ENCODE results near the gene GALNT9. TPM values are rescaled to one million over a fixed set of nuclear protein-coding genes. Genes with fewer than 3 reads are reported as not detected.
"Not testable (repeated sequence)": the region's sequence is repeated elsewhere in the genome, so short reads cannot be mapped to it uniquely, and the experiment has no call there.

Gene GALNT9
- total RNA-seq = not detected
- polyA plus RNA-seq = not detected
- not detected for total RNA-seq

DNA sequence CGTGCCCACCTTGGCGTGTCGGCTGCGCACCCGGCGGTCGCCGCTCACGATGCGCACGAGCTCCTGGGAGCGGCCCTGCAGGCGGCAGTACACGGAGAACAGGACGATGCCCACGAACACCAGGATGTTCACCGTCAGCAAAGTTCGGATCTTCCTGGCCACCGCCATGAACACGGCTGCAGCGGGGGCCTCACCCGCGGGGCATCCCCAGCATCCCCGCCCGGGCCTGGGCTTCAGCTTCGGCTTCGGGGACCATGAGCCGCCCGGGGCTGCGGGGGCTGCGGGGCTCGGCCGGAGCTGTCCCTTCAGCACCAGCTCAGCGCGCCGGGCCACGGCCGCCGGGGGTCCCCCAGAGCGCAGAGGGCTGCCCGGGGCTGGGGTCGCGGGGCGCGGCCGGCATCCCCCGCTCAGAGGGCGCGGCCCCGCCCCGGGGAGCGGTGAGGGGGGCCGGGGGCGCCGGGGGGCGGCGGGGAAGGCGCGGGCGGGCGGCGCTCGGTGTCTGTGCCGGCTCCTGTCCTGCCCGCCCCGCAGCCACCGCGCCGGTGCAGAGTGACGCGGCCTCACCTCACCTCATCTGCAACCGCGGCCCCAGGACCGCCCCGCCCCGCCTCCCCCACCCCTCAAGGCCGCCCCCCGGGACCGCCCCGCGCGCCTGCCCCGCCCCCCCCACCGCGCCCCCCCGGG lies at the start of gene GALNT9:
TSS of gene GALNT9 (minus strand) at position 554 of the 684 bp plus-strand sequence. CDS start at position 168, 386 bp downstream.
- peak; percentile 36 for ATAC-seq
- Histone ChIP-seq H3K4me1 (ENCODE audit: control insufficient read depth in 2 of 2, insufficient read depth in 2 of 2, low read length in 2 of 2) (peaks cover 0 to 6% of the 10 kb centered on the region in 2 donors), H3K36me3 (ENCODE audit: control insufficient read depth in 2 of 3, insufficient read depth in 3 of 3, low read length in 3 of 3) (no peaks in the 10 kb centered on the region), H3K27me3 (ENCODE audit: control insufficient read depth in 2 of 2, insufficient read depth in 2 of 2, low read length in 2 of 2) (peaks cover 0 to 14% of the 10 kb centered on the region in 2 donors), H3K9me3 (ENCODE audit: control insufficient read depth in 2 of 3, low read length in 3 of 3) (no peaks in the 10 kb centered on the region), H3K4me3 (ENCODE audit: low read length) (no peak within 1 kb of the TSS), H3K27ac (ENCODE audit: low read depth, low read length) (no peak within 1 kb of the TSS)
- no peak within 1 kb of the TSS for H3K27ac Mint-ChIP-seq
- CTCF ChIA-PET = no interaction called here
- intact Hi-C loops (cut with micrococcal nuclease) = no loop called here
- peaks cover 0 to 28% (median 12%) of the 10 kb centered on the region in 7 donors for H3K4me1 Mint-ChIP-seq
- H3K9me3 Mint-ChIP-seq = peaks cover 0 to 11% (median 2%) of the 10 kb centered on the region in 11 donors
- H3K4me3 Mint-ChIP-seq = peak within 1 kb of the TSS in 5 of 10 donors; percentile 3 to 59 (median 26)
- peaks cover 31 to 40% (median 38%) of the 10 kb centered on the region in 5 donors for H3K27me3 Mint-ChIP-seq
- peaks cover 0 to 4% (median 4%) of the 10 kb centered on the region in 5 donors for H3K36me3 Mint-ChIP-seq
- POLR2A ChIA-PET = interaction anchor here (1.4 kb wide), 1 partner anchor 31 kb away, joined by 3 read pairs; no protein-coding TSS in a partner anchor
- peak in 3 of 9 donors; percentile 9 to 20 (median 20) for DNase-seq

DNA sequence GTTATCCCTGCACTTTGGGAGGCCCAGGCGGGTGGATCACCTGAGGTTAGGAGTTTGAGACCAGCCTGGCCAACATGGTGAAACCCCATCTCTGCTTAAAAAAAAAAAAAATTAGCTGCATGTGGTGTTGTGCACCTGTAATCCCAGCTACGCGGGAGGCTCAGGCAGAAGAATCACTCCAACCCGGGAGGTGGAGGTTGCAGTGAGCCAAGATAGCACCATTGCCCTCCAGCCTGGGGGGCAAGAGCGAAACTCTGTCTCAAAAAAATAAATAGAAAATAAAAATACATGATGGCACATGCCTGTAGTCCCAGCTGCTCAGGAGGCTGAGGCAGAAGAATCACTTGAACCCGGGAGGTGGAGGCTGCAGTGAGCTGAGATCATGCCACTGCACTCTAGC lies 49.7 kb upstream of the GALNT9 start:
- H3K27me3 ChIP-seq (ENCODE audit: control insufficient read depth in 2 of 2, insufficient read depth in 2 of 2, low read length in 2 of 2); H3K9me3 ChIP-seq (ENCODE audit: control insufficient read depth in 2 of 3, low read length in 3 of 3); H3K36me3 ChIP-seq (ENCODE audit: control insufficient read depth in 2 of 3, insufficient read depth in 3 of 3, low read length in 3 of 3); H3K27ac ChIP-seq (ENCODE audit: low read depth, low read length); H3K9me3 Mint-ChIP-seq; H3K4me3 ChIP-seq (ENCODE audit: low read length); H3K4me1 ChIP-seq (ENCODE audit: control insufficient read depth in 2 of 2, insufficient read depth in 2 of 2, low read length in 2 of 2); H3K27ac Mint-ChIP-seq; ATAC-seq; intact Hi-C loops (cut with micrococcal nuclease); H3K36me3 Mint-ChIP-seq; DNase-seq; POLR2A ChIA-PET; H3K4me3 Mint-ChIP-seq; H3K4me1 Mint-ChIP-seq: not testable (repeated sequence)
- peaks cover 17 to 38% (median 31%) of the 10 kb centered on the region in 5 donors for H3K27me3 Mint-ChIP-seq
- CTCF ChIA-PET = interaction anchor here (0.9 kb wide), 1 partner anchor 148 kb away, joined by 3 read pairs; no protein-coding TSS in a partner anchor

DNA sequence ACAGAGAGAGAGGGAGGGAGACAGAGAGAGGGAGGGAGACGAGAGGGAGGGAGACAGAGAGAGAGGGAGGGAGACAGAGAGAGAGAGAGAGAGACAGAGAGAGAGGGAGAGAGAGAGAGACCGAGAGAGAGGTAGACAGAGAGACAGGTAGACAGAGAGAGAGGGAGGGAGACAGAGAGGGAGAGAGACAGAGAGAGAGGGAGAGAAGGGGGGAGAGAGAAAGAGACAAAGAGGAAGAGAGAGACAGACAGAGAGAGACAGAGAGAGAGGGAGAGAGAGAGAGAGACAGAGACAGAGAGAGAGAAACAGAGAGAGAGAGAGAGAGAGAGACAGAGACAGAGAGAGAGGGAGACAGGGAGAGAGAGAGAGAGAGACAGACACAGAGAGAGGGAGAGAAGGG lies 47.8 kb upstream of the GALNT9 start:
- no peak overlapping the region for H3K27ac ChIP-seq (ENCODE audit: low read depth, low read length)
- Mint-ChIP-seq H3K36me3 (no peaks in the 10 kb centered on the region), H3K9me3 (peaks cover 0 to 2% (median 0%) of the 10 kb centered on the region in 11 donors), H3K27ac (no peak overlapping the region), H3K4me3 (no peak overlapping the region), H3K27me3 (peaks cover 23 to 53% (median 44%) of the 10 kb centered on the region in 5 donors), H3K4me1 (peaks cover 0 to 9% (median 0%) of the 10 kb centered on the region in 7 donors)
- intact Hi-C loops (cut with micrococcal nuclease) = no loop called here
- no peaks in the 10 kb centered on the region for H3K4me1 ChIP-seq (ENCODE audit: control insufficient read depth in 2 of 2, insufficient read depth in 2 of 2, low read length in 2 of 2)
- ChIA-PET POLR2A (no interaction called here), CTCF (no interaction called here)
- peaks cover 0 to 8% of the 10 kb centered on the region in 2 donors for H3K27me3 ChIP-seq (ENCODE audit: control insufficient read depth in 2 of 2, insufficient read depth in 2 of 2, low read length in 2 of 2)
- H3K9me3 ChIP-seq (ENCODE audit: control insufficient read depth in 2 of 3, low read length in 3 of 3) = no peaks in the 10 kb centered on the region
- H3K36me3 ChIP-seq (ENCODE audit: control insufficient read depth in 2 of 3, insufficient read depth in 3 of 3, low read length in 3 of 3) = no peaks in the 10 kb centered on the region
- no peak for DNase-seq
- no peak for ATAC-seq
- no peak overlapping the region for H3K4me3 ChIP-seq (ENCODE audit: low read length)

DNA sequence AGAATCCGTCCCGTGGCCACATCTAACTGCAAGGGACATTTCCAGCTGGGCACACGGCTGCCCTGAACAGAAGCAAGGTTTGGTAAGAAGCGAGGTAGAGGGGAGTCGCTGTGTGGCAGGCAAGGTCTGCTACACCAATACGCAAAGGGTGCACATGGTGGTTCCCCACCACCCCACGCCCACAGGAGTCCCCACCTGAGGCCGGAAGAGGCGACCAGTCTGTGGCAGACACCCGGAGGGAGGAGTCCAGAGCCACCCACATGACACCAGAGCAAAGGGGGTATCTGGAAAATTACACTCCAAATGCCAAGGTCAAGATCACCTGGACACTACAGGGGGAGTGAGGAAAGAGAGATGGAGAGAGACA lies 47.1 kb upstream of the GALNT9 start:
- Mint-ChIP-seq H3K27ac (no peak overlapping the region), H3K4me1 (peaks cover 0 to 9% (median 0%) of the 10 kb centered on the region in 7 donors), H3K27me3 (peaks cover 27 to 59% (median 49%) of the 10 kb centered on the region in 5 donors), H3K36me3 (no peaks in the 10 kb centered on the region), H3K9me3 (peaks cover 0 to 2% (median 0%) of the 10 kb centered on the region in 11 donors), H3K4me3 (no peak overlapping the region)
- Histone ChIP-seq H3K4me1 (ENCODE audit: control insufficient read depth in 2 of 2, insufficient read depth in 2 of 2, low read length in 2 of 2) (no peaks in the 10 kb centered on the region), H3K36me3 (ENCODE audit: control insufficient read depth in 2 of 3, insufficient read depth in 3 of 3, low read length in 3 of 3) (no peaks in the 10 kb centered on the region), H3K27ac (ENCODE audit: low read depth, low read length) (no peak overlapping the region), H3K4me3 (ENCODE audit: low read length) (no peak overlapping the region), H3K27me3 (ENCODE audit: control insufficient read depth in 2 of 2, insufficient read depth in 2 of 2, low read length in 2 of 2) (peaks cover 0 to 8% of the 10 kb centered on the region in 2 donors), H3K9me3 (ENCODE audit: control insufficient read depth in 2 of 3, low read length in 3 of 3) (no peaks in the 10 kb centered on the region)
- ATAC-seq = no peak
- POLR2A ChIA-PET = no interaction called here
- intact Hi-C loops (cut with micrococcal nuclease) = no loop called here
- DNase-seq = no peak
- CTCF ChIA-PET = no interaction called here

DNA sequence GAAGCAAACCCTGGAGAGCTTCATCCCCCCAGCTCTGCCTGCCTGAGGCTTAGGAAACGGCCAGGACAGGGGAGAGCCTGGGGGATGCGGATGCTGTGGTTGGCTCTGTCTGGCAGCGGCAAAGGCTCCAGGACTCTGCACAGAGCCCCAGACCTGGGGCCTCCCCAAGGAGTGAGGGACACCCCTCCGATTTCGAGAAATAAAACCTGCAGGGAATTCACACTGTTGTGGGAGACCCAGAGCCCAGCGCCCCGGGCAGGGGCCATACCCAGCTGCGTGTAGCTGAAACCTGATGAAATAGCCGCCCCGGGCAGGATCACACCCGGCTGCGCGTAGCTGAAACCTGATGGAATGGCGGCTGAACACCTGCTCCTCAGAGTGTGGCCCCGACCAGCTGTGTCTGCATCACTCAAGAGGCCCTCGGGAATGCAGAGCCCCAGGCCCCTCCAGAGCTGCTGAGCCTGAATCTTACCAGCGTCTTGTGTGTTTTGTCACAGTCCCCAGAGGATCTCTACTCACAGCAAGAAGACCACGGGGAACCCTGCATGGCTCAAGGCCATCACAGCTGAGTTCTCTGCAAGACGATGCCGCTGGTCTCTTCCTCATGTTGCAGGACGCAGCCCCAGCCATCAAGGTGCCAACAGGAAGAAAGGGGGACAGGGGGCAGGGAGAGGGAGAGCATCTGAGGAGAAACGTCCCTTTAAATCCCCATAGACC lies 46.5 kb upstream of the GALNT9 start:
- ATAC-seq (no peak), DNase-seq (no peak)
- Mint-ChIP-seq H3K27ac (no peak overlapping the region), H3K4me3 (no peak overlapping the region), H3K9me3 (peaks cover 0 to 4% (median 0%) of the 10 kb centered on the region in 11 donors), H3K27me3 (peaks cover 32 to 65% (median 55%) of the 10 kb centered on the region in 5 donors), H3K4me1 (peaks cover 0 to 9% (median 0%) of the 10 kb centered on the region in 7 donors), H3K36me3 (no peaks in the 10 kb centered on the region)
- intact Hi-C loops (cut with micrococcal nuclease) = no loop called here
- peaks cover 0 to 8% of the 10 kb centered on the region in 2 donors for H3K27me3 ChIP-seq (ENCODE audit: control insufficient read depth in 2 of 2, insufficient read depth in 2 of 2, low read length in 2 of 2)
- CTCF ChIA-PET = no interaction called here
- no peak overlapping the region for H3K4me3 ChIP-seq (ENCODE audit: low read length)
- H3K4me1 ChIP-seq (ENCODE audit: control insufficient read depth in 2 of 2, insufficient read depth in 2 of 2, low read length in 2 of 2) = no peaks in the 10 kb centered on the region
- H3K9me3 ChIP-seq (ENCODE audit: control insufficient read depth in 2 of 3, low read length in 3 of 3) = no peaks in the 10 kb centered on the region
- no peak overlapping the region for H3K27ac ChIP-seq (ENCODE audit: low read depth, low read length)
- POLR2A ChIA-PET = no interaction called here
- no peaks in the 10 kb centered on the region for H3K36me3 ChIP-seq (ENCODE audit: control insufficient read depth in 2 of 3, insufficient read depth in 3 of 3, low read length in 3 of 3)

DNA sequence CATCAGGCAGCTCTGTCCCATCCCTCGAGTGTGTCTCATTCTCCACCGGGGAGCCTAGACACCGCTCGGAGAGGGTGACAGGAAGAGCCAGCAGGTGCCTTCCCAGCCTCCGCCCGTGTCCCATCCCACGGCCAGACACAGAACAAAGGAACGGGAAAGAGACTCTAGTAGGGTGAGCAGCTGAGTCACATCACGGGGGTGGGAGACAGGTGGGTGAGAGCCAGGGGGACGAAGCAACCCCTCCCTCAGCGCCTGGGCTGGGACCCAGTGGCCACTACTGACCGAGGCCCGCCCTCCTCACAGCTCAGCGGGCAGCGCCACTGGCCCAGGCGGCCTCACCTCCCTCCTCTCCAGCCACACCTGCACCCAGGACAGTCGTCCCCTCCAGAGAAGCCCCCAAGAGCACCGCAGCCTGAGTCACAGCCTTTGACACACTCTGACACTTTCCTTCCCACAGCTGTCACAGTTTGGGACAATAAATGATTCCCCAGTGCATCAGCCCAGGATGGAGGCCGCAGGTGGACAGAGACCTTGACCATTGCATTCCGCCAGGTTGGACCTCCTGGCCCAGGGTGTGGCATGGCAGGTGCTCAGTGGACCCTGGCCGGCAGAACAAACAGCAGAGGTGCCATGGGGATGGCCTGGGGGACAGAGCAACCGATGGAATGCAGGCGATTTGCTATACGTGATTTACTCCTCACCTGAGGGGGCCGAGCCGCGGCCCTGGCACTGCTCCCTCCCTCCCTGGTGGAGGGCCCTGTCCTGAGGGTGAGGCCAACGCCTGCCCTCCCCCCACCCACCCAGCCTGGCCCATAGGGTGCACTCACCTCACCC lies 45.4 kb upstream of the GALNT9 start:
- Histone ChIP-seq H3K27me3 (ENCODE audit: control insufficient read depth in 2 of 2, insufficient read depth in 2 of 2, low read length in 2 of 2) (peaks cover 0 to 8% of the 10 kb centered on the region in 2 donors), H3K27ac (ENCODE audit: low read depth, low read length) (no peak overlapping the region), H3K9me3 (ENCODE audit: control insufficient read depth in 2 of 3, low read length in 3 of 3) (no peaks in the 10 kb centered on the region), H3K4me3 (ENCODE audit: low read length) (no peak overlapping the region), H3K4me1 (ENCODE audit: control insufficient read depth in 2 of 2, insufficient read depth in 2 of 2, low read length in 2 of 2) (no peaks in the 10 kb centered on the region), H3K36me3 (ENCODE audit: control insufficient read depth in 2 of 3, insufficient read depth in 3 of 3, low read length in 3 of 3) (no peaks in the 10 kb centered on the region)
- Mint-ChIP-seq H3K27ac (no peak overlapping the region), H3K4me1 (peaks cover 0 to 9% (median 0%) of the 10 kb centered on the region in 7 donors), H3K36me3 (no peaks in the 10 kb centered on the region), H3K27me3 (peaks cover 33 to 75% (median 61%) of the 10 kb centered on the region in 5 donors), H3K4me3 (no peak overlapping the region), H3K9me3 (peaks cover 0 to 4% (median 0%) of the 10 kb centered on the region in 11 donors)
- ChIA-PET POLR2A (no interaction called here), CTCF (interaction anchor here (1.5 kb wide), 1 partner anchor 221 kb away, joined by 5 read pairs; no protein-coding TSS in a partner anchor)
- DNase-seq = no peak
- ATAC-seq = no peak
- intact Hi-C loops (cut with micrococcal nuclease) = loop anchor here in 1 of 2 donors (1.0 kb wide), 1 partner anchor 221 kb away; no protein-coding TSS in a partner anchor

Data from naive thymus-derived CD4-positive, alpha-beta T cell (primary cell).